Measurements from ENCODE around the gene IL17REL.

GRCh38 chr22:50031189-50032091, 18.9 kb upstream of the IL17REL start:
- TF ChIP-seq, protein P1, sequence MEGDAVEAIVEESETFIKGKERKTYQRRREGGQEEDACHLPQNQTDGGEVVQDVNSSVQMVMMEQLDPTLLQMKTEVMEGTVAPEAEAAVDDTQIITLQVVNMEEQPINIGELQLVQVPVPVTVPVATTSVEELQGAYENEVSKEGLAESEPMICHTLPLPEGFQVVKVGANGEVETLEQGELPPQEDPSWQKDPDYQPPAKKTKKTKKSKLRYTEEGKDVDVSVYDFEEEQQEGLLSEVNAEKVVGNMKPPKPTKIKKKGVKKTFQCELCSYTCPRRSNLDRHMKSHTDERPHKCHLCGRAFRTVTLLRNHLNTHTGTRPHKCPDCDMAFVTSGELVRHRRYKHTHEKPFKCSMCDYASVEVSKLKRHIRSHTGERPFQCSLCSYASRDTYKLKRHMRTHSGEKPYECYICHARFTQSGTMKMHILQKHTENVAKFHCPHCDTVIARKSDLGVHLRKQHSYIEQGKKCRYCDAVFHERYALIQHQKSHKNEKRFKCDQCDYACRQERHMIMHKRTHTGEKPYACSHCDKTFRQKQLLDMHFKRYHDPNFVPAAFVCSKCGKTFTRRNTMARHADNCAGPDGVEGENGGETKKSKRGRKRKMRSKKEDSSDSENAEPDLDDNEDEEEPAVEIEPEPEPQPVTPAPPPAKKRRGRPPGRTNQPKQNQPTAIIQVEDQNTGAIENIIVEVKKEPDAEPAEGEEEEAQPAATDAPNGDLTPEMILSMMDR (IDR thresholded peaks at IDR 0.05): no peak
- TF ChIP-seq EP300 (IDR thresholded peaks at IDR 0.05) (no peak), POLR2A (IDR thresholded peaks at IDR 0.05) (no peak)
